Stimulated activated CD4-positive, alpha-beta T cell treated with anti-CD3 and anti-CD28 coated beads, Interleukin-12 subunit alpha, Interleukin-12 subunit beta, amount 100 ng/mL, for 24 hours (primary cell): ENCODE data around the gene DHRS2.
"Not testable (repeated sequence)": the region's sequence is repeated elsewhere in the genome, so short reads cannot be mapped to it uniquely, and the experiment has no call there.

ENCODE experiments used
- DNase-seq, 2 experiments: peaks; one replicate each; pipeline ENCODE4 v3.0.0-alpha.2; 2020; ENCODE audit warnings: low read depth in 2 of 2

The DHRS2 gene

DNA sequence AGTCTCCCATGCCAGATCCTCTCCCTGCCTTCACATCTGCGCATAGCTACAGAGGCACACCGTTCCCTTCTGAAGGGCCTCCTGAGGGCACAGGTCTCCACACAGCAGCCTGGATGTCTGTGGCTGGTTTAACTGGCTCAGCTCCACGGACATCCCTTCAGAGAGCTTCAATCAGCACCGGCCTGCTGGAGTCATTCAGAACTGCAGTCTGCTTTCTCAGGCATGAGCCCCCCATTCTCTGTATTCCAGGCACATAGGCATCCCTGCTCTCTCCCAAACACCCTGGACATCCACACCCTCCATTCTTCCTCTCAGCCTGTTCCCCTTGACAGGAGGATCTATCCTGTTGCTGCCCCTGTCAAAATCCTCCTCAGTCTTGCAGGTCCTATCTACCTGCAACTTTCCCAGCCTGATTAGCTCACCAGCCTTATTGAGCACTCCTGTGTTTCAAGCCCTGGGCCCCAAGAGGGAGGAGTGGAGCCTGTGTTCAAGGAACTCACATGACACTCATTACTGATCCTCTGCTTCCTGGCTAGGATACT is 2.9 kb upstream of the DHRS2 start:
- DNase-seq: no peak

DNA sequence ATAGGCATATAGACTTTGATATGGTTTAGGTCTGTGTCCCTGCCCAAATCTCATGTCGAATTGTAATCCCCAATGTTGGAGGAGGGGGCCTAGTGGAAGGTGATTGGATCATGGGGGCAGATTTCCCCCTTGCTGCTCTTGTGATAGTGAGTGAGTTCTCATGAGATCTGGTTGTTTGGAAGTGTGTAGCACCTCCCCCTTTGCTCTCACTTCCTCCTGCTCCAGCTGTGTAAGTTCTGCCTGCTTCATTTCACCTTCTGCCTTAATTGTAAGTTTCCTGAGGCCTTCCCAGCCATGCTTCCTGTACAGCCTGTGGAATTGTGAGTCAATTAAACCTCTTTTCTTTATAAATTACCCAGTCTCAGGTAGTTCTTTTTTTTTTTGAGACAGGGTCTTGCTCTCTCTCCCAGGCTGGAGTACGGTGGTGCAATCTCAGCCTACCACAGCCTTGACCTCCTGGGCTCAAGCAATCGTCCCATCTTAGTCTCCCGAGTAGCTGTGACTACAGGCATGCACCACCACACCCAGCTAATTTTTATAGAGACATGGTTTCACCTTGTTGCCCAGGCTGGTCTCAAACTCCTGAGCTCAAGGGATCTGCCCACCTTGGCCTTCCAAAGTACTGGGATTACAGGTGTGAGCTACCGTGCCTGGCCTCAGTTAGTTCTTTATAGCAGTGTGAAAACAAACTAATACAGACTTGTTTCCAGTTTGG is 1.3 kb upstream of the DHRS2 start:
- DNase-seq: not testable (repeated sequence)

DNA sequence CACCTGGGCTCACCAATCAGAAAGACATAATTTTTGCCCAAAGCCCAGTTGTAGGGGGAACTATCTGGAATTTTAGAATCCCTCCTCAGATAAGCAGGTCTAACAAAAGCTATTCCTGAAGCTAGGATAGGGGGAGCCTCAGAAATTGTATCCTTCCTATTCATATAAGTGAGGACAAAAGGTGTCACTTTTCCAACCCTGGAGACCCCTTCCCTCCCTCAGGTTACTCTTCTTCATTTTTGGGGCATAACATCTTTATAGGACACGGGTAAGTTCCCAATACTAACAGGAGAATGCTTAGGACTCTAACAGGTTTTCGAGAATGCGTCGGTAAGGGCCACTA is 1.1 kb downstream of the DHRS2 start:
- DNase-seq: not testable (repeated sequence)

GRCh38 chr14:23637655-23638413 is 1.7 kb downstream of the DHRS2 start:
- DNase-seq: not testable (repeated sequence)

DNA sequence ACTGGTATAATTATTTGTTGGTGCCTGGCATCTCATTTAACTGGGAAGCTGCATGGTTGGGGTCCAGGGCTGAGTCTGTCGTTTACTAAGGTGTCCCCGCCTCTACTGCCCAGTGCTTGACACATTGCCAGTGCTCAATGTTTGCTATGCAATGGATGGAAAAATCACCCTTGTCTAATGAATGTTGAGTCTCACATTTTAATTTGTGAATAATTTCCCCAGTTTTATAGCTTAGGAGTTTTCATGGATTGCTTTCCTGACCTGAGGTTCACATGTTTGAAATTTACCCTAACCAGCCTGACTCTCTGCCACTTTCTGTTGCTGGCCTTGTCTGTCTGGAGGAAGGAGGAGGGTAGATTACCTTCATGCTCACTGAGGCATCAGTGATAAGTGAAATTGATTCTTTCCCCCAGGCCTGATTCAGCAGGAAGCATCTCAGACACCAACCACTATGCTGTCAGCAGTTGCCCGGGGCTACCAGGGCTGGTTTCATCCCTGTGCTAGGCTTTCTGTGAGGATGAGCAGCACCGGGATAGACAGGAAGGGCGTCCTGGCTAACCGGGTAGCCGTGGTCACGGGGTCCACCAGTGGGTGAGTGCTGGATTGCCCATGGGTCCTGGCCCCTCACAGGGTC is 2.4 kb downstream of the DHRS2 start:
- DNase-seq: no peak

DNA sequence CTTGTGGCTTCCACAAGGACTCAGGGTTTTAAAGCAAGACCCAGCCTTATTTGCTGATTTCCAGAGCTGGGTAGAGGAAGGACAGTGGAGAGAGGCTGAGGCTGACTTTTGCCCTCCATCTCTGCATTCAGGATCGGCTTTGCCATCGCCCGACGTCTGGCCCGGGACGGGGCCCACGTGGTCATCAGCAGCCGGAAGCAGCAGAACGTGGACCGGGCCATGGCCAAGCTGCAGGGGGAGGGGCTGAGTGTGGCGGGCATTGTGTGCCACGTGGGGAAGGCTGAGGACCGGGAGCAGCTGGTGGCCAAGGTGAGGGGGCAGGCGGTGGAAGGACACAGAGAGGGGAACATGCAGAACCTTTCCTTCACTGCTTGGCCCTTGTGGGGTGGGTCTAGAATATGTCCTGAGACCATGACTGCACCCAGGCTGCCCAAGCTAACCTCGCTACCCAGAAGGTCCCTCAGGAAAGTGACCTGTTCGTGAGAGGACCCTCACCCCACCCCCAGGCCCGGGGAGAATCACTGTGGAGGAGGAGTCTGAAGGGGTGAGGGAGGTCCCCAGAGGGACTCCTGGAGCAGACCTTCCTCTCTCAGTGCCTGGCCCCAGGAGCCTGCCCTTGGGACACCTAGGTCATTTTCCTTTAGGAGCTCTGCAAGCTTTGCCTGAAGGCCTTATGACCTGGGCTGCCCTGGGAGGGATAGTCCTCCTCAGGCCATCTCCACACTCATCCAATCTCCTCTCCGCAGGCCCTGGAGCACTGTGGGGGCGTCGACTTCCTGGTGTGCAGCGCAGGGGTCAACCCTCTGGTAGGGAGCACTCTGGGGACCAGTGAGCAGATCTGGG is 3.1 kb downstream of the DHRS2 start:
- no peak for DNase-seq

GRCh38 chr14:23639891-23640523 is 3.8 kb downstream of the DHRS2 start:
- no peak for DNase-seq

GRCh38 chr14:23640524-23641141 is 4.5 kb downstream of the DHRS2 start:
- no peak for DNase-seq

- no peak for DNase-seq
These were observed 5.2 kb downstream of the DHRS2 start for GRCh38 chr14:23641180-23641914.

- DNase-seq: no peak
These were observed 5.9 kb downstream of the DHRS2 start for GRCh38 chr14:23641915-23642588.

DNA sequence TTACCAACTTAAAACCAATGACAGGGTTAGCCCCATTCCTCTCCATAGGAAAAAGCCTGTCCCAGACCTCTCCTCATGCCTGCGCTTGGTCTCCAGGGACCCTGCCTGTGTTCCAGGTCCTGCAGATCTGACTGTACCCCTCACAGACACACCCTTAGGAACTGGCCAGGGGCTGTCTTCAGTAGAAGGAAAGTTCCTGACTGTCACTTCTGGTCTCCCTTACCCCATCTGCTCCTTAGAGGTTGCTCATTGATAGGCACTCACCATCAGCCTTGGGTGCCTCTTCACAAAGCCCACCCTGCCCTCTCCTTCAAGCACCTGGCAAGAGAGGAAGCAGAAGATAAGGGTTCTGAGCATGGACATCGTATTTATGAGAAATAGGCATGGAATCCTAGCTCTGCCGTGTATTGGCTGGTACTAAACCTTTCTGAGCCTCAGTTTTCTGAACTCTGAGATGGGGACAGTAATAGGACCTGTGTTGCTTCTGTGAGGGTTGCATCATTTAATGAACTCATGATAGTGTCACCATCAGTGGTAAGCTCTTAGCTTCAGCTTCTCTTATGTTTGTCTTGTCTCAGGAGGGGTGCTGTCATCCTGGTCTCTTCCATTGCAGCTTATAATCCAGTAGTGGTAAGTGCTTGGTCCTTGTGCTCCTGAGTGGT is 7.5 kb downstream of the DHRS2 start:
- DNase-seq: no peak

DNA sequence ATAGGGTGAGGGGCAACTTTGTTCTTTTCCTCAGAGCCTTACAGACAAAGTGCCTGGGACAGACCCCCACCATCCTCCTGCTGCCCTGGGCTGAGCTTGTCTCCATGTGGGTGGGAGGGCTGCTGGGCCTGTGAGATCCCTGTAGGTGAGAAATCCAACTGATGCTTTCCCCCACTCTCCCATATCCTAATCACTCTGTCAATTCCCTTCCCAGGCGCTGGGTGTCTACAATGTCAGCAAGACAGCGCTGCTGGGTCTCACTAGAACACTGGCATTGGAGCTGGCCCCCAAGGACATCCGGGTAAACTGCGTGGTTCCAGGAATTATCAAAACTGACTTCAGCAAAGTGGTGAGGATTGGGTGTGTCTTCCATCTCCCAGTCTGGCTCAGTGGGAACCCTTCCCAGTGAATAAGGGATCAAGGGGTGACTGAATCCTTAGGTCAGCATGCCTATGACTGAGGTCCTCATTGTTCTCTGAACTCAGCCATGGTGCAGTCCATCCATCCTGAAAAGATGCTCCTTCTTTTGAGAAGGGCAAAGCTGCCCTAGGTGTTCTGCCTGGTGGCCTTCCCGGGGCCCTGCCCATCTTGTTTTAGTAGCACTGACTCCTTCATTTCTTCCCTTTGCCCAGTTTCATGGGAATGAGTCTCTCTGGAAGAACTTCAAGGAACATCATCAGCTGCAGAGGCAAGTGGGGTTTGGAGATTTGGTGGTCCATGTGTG is 8.2 kb downstream of the DHRS2 start:
- DNase-seq: no peak

DNA sequence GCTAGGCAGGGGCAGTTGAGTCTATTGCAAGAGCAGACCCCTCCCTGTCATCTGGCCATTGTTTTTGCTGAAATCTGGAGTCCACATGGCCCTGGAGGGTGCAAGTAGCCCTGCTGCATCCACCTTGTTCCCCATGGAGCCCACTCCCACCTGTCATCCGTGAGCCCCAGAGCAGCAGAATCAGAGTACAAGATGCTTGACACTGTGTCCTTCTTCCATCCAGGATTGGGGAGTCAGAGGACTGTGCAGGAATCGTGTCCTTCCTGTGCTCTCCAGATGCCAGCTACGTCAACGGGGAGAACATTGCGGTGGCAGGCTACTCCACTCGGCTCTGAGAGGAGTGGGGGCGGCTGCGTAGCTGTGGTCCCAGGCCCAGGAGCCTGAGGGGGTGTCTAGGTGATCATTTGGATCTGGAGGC is 8.8 kb downstream of the DHRS2 start:
- no peak for DNase-seq

DNA sequence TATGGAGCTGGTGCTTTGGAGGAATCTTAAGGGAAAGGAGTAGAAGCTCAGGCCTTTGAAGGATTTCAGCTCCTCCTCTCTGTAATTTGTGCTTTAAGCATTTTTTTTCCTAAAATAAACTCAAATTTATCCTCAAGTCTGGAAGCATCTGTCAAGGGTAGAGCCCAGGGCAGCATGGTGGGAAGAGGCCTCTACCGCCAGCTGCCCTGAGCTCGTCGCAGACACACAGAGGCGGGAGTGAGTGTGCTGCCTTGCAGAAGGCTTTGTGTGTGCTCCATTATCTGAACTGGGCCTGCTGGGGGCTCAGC is 9.3 kb downstream of the DHRS2 start:
- DNase-seq: no peak

DNA sequence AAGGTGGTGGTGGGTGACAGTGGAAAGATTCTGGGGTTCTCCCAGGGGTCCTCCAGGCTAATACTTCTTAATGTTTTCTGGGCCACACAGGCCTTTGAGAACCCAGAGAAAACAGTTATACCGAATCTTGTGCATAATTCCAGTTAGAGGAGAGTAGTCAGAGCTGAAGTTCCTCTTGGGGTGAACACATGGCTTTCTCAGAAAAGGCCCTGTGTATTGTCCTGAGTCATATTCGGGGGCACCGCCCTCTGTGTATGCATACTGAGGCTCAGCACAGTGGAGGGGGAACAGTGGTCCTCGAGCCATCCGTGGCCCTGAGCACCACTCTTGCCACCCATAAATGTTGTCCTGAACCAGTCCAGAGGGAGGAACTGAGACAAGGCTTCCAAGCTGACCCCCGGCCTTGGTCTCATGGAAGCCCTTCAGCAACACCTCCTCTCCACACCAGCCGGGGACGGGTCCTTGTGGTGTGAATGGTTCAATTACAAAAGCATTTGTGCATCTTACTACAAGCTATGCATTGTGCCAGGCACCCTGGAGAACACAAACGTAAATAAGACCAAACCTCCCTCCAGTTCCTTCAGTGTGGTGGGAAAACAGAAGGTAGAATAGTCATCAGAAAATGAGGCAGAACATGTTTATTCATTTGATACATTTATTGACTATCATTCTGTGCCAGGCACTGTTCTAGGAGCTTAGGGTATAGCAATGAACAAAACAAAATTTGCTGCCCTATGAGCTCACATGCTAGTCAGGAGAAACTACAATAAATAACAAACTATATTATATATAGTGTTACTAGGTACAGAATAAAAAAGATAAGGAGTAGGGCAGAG is 9.9 kb downstream of the DHRS2 start:
- no peak for DNase-seq

DNA sequence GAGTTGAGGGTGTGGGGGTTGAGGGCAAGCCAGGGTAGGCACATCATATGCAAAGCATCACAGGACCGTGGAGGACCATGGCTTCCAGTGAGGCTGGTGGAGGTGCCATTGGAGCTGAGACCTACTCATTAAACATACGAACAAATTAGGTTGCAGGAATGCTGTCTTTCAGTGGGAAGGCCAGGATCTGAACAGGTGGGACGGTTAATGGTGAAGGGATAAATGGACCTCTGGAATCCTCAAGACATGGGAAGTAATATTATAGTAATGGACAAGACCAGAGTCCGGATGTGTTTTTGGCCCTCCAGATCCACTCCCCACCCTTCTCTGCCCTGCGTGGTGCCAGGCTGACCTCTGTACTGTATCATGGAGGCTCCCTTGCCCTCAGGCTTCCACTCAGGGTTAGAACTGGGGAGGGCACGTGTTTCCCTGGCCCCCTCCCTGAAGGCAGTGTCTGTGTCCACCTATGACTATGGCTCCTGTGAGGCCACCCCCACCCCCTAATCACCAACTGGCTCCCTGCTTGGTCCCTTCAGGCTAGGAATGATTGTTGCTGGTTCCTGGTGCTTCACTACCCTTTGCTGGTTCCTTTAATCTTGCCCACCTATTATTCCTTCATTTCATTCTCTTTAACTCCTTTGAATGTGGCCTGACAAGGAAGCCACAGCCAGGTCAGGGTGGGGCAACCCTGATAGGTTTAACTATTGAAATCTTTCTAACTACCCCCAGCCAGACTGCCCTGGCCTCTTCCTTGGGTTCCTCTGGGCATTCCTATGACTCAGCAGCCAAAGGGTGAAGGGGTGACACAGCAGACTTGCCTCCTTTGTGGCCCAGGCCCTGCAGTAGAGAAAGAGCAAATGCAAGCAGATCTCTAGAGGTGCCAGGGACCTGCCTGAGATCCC is 10.7 kb downstream of the DHRS2 start:
- no peak for DNase-seq

GRCh38 chr14:23647619-23648018 is 11.5 kb downstream of the DHRS2 start:
- DNase-seq: no peak
